Measurements from ENCODE around the gene ARHGAP18.

The ARHGAP18 gene

GRCh38 chr6:129686941-129687627, 22.9 kb downstream of the ARHGAP18 start:
- DNase-seq: no peak

GRCh38 chr6:129685662-129686031, 24.3 kb downstream of the ARHGAP18 start:
- no peak for DNase-seq

GRCh38 chr6:129684903-129685661, 24.9 kb downstream of the ARHGAP18 start:
- DNase-seq: no peak

DNA sequence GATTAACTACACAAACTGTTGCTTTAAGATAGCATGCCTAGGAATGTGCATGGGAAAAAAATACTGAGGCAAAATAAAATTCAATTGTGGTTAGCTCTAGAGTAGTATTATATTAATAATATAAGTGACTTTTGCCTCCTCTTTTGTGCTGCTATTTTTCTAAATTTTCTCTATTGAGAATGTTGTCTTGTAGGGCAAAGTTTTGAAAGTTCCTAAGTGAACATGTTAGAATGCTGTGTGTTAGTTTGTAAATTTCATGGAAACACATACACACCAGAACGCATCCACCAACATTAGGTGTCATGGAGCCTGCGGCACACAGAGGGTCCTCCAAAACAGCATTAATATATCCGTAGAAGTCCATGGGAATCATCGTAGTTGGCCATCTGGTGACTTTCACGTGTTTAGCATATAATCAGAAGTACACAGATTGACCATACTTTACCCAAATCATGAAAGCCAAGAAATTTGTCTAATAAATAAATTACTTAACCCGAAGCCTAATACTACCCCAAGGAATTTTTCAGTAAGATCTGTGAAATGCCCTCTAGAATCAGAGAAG, 25.6 kb downstream of the ARHGAP18 start:
- DNase-seq: no peak

DNA sequence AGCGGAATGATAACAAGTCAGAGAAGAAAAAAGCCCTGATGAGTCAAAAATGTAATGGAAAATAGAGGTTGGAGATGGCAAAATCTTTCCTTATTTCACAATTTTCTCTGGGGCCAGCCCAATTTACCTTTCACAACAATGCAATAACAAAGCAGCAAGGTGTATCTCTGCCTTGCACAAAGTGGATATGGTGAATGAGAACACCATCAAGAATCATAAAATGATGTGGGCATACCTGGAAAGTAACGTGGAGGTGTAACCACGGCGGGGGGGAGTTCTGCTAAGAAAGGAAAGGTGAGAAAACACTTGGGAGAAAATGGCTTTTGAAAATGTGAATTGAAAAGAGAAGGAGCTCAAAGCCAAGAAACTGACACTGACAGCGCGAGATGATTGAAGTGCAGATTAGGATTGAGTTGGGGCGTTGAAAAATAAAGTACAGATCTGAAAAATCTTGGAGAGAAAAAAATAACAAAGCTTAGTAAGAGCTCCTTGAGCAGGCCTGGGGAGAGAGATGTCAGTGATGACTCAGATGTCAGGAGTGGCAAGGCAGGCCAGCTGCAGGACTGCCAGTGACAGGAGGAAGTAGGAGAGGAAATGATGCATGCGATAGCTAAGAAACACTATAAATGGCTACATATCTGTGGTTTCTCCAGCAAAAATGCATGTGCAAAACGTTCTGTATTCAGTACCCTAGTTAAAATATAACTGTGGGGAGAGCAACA, 26.2 kb downstream of the ARHGAP18 start:
- no peak for DNase-seq

GRCh38 chr6:129681913-129682205, 28.1 kb downstream of the ARHGAP18 start:
- DNase-seq: no peak

GRCh38 chr6:129680633-129681032, 29.3 kb downstream of the ARHGAP18 start:
- no peak for DNase-seq

GRCh38 chr6:129679758-129680157, 30.2 kb downstream of the ARHGAP18 start:
- no peak for DNase-seq

GRCh38 chr6:129679275-129679674, 30.7 kb downstream of the ARHGAP18 start:
- DNase-seq: no peak

DNA sequence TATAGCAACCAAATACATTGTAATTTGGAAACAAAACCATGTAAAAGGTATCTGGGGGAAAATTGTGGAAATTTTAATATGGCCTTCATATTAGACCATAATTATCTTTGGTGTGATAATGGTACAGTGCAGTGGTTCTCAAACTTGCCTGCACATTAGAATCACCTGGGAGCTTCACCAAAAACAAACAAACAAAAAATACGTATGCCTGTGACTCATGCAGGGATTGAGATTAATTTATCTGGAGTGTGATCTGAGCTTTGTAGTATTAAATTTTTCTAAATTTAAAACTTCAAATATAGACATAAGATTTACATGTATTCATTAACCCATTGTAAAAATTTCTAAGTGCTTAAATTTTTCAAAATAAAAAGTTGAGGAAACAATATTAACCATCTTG, 31.5 kb downstream of the ARHGAP18 start:
- DNase-seq: no peak

DNA sequence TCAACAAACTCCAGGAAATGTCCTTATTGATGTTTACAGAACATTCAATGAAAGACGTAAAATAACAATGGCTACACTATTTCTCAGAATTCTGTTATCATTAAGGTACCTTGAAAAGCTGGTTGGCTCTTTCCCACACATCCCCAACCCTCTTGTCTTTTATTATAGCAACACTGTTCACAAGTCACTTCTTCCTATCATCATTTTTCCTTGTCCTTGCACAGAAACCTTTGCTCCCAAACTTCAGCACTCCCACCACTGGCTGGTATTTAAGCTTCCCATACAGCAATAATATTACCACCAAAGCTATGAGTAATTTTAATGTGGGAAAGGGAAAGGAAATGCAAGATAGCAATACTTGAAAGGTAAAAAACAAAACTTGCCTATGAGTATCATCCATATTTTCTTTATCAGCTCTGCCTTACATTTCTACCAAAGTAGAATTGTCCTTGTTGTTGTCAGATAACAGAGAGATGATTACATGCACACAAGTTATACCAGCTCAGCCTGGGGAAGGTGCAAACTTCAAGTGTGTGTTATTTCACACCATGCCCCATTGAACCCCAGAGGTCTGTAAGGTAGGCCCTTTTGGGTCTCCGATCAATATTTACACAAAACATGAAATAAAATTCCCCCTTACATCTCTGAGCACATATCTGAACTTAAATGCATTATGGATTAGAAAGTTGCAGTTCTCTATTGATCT, 32.2 kb downstream of the ARHGAP18 start:
- DNase-seq: no peak

GRCh38 chr6:129675669-129676472, 34.1 kb downstream of the ARHGAP18 start:
- no peak for DNase-seq

DNA sequence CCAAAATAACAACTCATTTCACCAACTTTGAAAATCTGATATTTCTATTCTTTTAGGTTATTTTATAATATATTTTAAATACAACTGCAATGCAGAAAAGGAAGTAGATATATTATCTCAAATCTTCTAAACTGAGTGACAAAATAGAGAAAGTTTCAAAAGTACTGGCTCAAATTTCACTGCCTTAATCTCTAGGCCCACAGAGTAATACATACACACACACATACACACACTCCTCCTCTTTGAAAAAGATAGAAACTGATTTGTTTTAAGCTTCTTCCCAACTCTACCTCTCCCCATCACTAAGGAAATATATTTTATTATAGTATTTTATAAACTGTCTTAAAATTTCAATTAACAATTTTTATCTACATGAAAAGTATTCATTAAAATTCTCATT, 36.2 kb downstream of the ARHGAP18 start:
- no peak for DNase-seq

DNA sequence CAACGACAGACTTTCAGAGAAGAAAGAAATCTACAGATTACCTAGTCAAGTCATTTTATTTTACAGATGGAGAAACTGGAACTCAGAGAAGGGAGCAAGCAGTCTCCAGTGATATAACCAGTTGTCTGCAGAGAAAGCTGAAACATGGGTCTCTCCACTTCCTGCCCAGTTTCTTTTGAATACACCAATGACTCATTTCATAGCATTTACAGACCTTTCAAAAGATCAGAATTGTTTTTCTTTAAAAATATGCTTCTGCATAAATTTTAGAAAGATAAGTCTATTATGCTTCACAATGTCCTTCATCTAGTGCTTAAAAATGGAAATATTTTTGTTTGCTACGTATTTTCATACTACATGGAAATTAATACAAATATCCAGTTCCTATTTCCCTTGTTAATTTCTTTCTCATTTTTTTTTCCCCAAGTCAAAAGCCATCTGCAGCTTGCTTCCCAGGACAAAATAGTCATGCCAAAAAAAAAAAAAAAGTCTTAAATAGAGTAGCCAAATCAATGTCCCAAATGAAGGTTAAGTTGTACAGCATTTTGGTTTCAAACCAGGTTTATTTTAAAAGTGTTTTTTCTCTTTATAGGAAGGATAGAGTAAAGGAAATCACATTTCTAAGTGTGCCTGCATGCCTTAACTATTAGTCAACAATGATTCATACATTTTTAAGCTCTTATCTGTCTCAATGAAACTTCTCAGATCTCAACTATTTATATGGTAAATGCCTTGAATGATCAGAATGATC, 36.9 kb downstream of the ARHGAP18 start:
- no peak for DNase-seq

DNA sequence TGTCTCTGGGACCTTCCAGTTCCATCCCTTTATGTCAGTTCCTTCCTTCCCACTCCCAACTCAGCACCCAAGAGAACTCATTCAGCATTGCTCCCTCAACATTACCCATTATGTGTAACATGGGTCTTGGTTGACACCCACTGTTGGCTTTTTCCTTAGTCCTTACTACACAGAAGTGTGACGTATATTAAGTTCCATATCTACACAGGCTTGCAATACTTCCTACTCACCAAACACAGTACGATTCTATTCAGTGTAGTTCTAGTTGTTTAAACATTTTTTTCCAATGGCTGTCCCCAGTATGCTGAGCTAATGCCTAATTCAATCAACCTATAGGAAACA, 37.7 kb downstream of the ARHGAP18 start:
- DNase-seq: no peak

- DNase-seq: no peak
Observed at GRCh38 chr6:129671442-129672340, 38.3 kb downstream of the ARHGAP18 start.

DNA sequence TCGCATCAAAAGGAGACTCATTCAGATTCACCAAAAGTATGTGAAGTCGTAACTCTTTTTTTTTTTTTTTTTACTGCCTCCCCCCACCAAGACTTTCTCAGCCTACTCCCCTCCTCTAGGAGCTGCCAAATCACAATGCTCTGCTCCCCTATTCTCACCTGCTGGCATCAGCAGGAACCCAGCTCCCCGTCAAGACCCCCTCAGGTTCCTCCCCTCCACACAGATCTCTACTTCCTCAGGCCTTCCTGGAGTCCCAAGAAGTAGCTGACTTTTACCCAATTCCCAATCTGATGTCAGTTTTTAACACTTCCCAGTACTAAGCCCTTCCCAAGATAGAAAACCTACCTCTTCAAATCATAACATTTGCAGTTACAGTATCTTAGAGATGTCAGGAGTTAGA, 39.3 kb downstream of the ARHGAP18 start:
- no peak for DNase-seq

- no peak for DNase-seq
Observed at GRCh38 chr6:129667621-129668020, 42.4 kb downstream of the ARHGAP18 start.

- DNase-seq: no peak
Observed at GRCh38 chr6:129667034-129667433, 42.9 kb downstream of the ARHGAP18 start.

DNA sequence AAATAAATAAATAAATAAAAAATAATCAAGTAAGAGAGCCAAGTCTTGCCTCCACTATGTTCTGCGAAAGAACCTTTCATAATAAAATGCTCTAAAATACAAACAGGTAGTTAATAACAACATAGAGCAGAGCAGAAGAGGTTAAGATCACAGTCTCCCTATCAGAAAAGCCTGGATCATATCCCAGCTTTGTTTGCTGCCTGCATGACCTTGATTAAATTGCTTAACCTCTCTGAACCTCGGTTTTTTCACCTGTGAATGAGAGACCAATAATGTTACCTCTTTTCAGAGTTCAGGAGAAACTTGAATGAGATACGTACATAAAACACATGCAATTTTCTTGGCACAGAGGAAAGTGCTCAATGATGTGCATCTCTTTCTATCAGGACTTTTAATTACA, 44.4 kb downstream of the ARHGAP18 start:
- no peak for DNase-seq

DNA sequence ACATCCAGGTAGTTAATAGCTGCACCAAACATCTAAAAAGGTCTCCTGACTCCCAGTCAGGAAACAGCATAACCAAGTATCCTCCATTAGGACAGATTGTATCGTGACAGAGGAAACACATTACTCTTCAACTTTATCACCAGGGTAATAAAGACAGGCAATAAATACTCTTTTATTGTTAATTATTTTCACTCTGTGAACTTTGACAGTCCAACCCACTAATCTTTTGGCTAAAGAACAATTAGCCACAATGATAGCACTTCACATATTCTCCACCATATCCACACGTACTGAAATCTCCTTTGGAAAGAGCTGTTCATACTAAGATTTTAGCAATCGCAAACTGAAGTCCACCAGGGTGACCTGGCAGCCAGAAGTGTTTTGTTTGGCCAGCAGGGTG, 46.4 kb downstream of the ARHGAP18 start:
- DNase-seq: no peak
